Measurements from ENCODE around the gene APBA2.
"Not testable (repeated sequence)": the region's sequence is repeated elsewhere in the genome, so short reads cannot be mapped to it uniquely, and the experiment has no call there.

The APBA2 gene

GRCh38 chr15:28885630-28886430 is at the start of gene APBA2:
APBA2 (plus strand) TSS chr15:28885974; CDS start chr15:29053885, 167,911 bp downstream.
- H3K36me3 ChIP-seq (ENCODE audit: control insufficient read depth in 2 of 2, insufficient read depth in 2 of 2, low read length in 2 of 2), result no peaks in the 10 kb centered on the region
- peaks cover 14 to 20% of the 10 kb centered on the region in 2 donors for H3K27me3 ChIP-seq (ENCODE audit: control insufficient read depth in 1 of 2, insufficient read depth in 2 of 2, low read length in 2 of 2)
- no peaks in the 10 kb centered on the region for H3K9me3 ChIP-seq (ENCODE audit: control insufficient read depth in 2 of 2, low read length in 2 of 2)
- no peak within 1 kb of the TSS for H3K27ac ChIP-seq (ENCODE audit: low read length)
- H3K4me3 ChIP-seq (ENCODE audit: low read length in 2 of 2), result peak within 1 kb of the TSS in 1 of 2 donors; percentile 60
- no peak within 1 kb of the TSS for H3K9ac ChIP-seq (ENCODE audit: low read length in 2 of 2)
- peaks cover 4% of the 10 kb centered on the region for H3K4me1 ChIP-seq (ENCODE audit: control insufficient read depth, insufficient read depth, low read length)

- H3K27me3 ChIP-seq (ENCODE audit: control insufficient read depth in 1 of 2, insufficient read depth in 2 of 2, low read length in 2 of 2); H3K27ac ChIP-seq (ENCODE audit: low read length); H3K9ac ChIP-seq (ENCODE audit: low read length in 2 of 2); H3K9me3 ChIP-seq (ENCODE audit: control insufficient read depth in 2 of 2, low read length in 2 of 2); H3K4me1 ChIP-seq (ENCODE audit: control insufficient read depth, insufficient read depth, low read length); H3K36me3 ChIP-seq (ENCODE audit: control insufficient read depth in 2 of 2, insufficient read depth in 2 of 2, low read length in 2 of 2); H3K4me3 ChIP-seq (ENCODE audit: low read length in 2 of 2): not testable (repeated sequence)
Observed at GRCh38 chr15:28840285-28840684, 45.5 kb upstream of the APBA2 start.

DNA sequence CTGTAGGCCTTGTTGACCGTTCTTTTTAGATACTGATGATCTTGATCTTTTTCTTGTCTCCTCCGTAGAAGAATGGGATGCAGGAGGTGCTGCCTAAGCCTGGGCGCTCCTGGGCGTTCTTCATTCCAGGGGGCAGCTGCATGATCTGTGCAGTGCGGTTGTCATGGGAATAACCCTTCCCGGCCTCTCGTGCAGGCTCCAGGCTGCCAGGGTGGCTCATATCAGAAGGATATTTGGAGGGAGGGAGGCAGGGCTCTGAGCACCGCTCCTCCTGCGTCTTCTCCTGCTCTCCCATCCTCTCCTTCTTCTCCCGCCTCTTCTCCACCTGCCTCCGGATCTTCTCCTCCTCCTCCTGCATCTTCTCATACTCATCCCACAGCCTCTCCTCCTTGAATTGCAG is 43.6 kb upstream of the APBA2 start:
- H3K4me1 ChIP-seq (ENCODE audit: control insufficient read depth, insufficient read depth, low read length); H3K9ac ChIP-seq (ENCODE audit: low read length in 2 of 2); H3K27me3 ChIP-seq (ENCODE audit: control insufficient read depth in 1 of 2, insufficient read depth in 2 of 2, low read length in 2 of 2); H3K36me3 ChIP-seq (ENCODE audit: control insufficient read depth in 2 of 2, insufficient read depth in 2 of 2, low read length in 2 of 2); H3K27ac ChIP-seq (ENCODE audit: low read length); H3K4me3 ChIP-seq (ENCODE audit: low read length in 2 of 2); H3K9me3 ChIP-seq (ENCODE audit: control insufficient read depth in 2 of 2, low read length in 2 of 2): not testable (repeated sequence)

- not testable (repeated sequence) for H3K4me3 ChIP-seq (ENCODE audit: low read length in 2 of 2); H3K36me3 ChIP-seq (ENCODE audit: control insufficient read depth in 2 of 2, insufficient read depth in 2 of 2, low read length in 2 of 2); H3K9me3 ChIP-seq (ENCODE audit: control insufficient read depth in 2 of 2, low read length in 2 of 2); H3K4me1 ChIP-seq (ENCODE audit: control insufficient read depth, insufficient read depth, low read length); H3K9ac ChIP-seq (ENCODE audit: low read length in 2 of 2); H3K27me3 ChIP-seq (ENCODE audit: control insufficient read depth in 1 of 2, insufficient read depth in 2 of 2, low read length in 2 of 2); H3K27ac ChIP-seq (ENCODE audit: low read length)
Observed at GRCh38 chr15:28843520-28843919, 42.3 kb upstream of the APBA2 start.

GRCh38 chr15:28844147-28844546 is 41.6 kb upstream of the APBA2 start:
- not testable (repeated sequence) for H3K9me3 ChIP-seq (ENCODE audit: control insufficient read depth in 2 of 2, low read length in 2 of 2)

GRCh38 chr15:28847247-28847646 is 38.5 kb upstream of the APBA2 start:
- H3K27ac ChIP-seq (ENCODE audit: low read length); H3K9ac ChIP-seq (ENCODE audit: low read length in 2 of 2): not testable (repeated sequence)

More at GRCh38 chr15:28844147-28844546, 41.6 kb upstream of the APBA2 start:
- H3K9ac ChIP-seq (ENCODE audit: low read length in 2 of 2); H3K4me1 ChIP-seq (ENCODE audit: control insufficient read depth, insufficient read depth, low read length); H3K27ac ChIP-seq (ENCODE audit: low read length); H3K4me3 ChIP-seq (ENCODE audit: low read length in 2 of 2); H3K27me3 ChIP-seq (ENCODE audit: control insufficient read depth in 1 of 2, insufficient read depth in 2 of 2, low read length in 2 of 2); H3K36me3 ChIP-seq (ENCODE audit: control insufficient read depth in 2 of 2, insufficient read depth in 2 of 2, low read length in 2 of 2): not testable (repeated sequence)

DNA sequence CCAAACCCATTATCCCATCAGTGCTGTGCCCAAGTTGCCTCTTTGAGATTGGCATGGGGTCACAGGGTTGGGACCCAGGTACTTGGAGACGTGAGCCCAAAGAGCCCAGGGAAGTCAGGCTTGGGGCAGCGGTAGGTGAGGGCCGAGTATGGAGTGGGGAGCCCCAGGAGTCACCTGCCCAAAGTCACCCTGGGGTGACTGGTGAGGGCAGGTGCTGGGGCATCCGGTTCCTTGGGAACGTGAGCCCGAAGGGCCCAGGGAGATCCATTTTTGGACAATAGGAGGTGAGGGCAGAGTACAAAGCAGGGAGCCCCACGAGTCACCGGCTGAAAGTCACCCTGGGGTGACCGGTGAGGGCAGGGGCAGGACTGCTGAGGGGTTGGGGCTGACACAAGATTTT is 37.8 kb upstream of the APBA2 start:
- H3K9ac ChIP-seq (ENCODE audit: low read length in 2 of 2); H3K4me1 ChIP-seq (ENCODE audit: control insufficient read depth, insufficient read depth, low read length); H3K9me3 ChIP-seq (ENCODE audit: control insufficient read depth in 2 of 2, low read length in 2 of 2); H3K27ac ChIP-seq (ENCODE audit: low read length); H3K4me3 ChIP-seq (ENCODE audit: low read length in 2 of 2); H3K36me3 ChIP-seq (ENCODE audit: control insufficient read depth in 2 of 2, insufficient read depth in 2 of 2, low read length in 2 of 2); H3K27me3 ChIP-seq (ENCODE audit: control insufficient read depth in 1 of 2, insufficient read depth in 2 of 2, low read length in 2 of 2): not testable (repeated sequence)

More at GRCh38 chr15:28847247-28847646, 38.5 kb upstream of the APBA2 start:
- H3K9me3 ChIP-seq (ENCODE audit: control insufficient read depth in 2 of 2, low read length in 2 of 2); H3K4me1 ChIP-seq (ENCODE audit: control insufficient read depth, insufficient read depth, low read length); H3K4me3 ChIP-seq (ENCODE audit: low read length in 2 of 2); H3K36me3 ChIP-seq (ENCODE audit: control insufficient read depth in 2 of 2, insufficient read depth in 2 of 2, low read length in 2 of 2); H3K27me3 ChIP-seq (ENCODE audit: control insufficient read depth in 1 of 2, insufficient read depth in 2 of 2, low read length in 2 of 2): not testable (repeated sequence)

- not testable (repeated sequence) for H3K4me3 ChIP-seq (ENCODE audit: low read length in 2 of 2); H3K27me3 ChIP-seq (ENCODE audit: control insufficient read depth in 1 of 2, insufficient read depth in 2 of 2, low read length in 2 of 2)
Observed at GRCh38 chr15:28848521-28848920, 37.3 kb upstream of the APBA2 start, which contains the start of gene GOLGA6L7. GOLGA6L7 (minus strand) TSS chr15:28848644; CDS start chr15:28848549, 95 bp downstream.

GRCh38 chr15:28849271-28849670 is 36.5 kb upstream of the APBA2 start:
- H3K9ac ChIP-seq (ENCODE audit: low read length in 2 of 2); H3K27ac ChIP-seq (ENCODE audit: low read length); H3K9me3 ChIP-seq (ENCODE audit: control insufficient read depth in 2 of 2, low read length in 2 of 2); H3K4me1 ChIP-seq (ENCODE audit: control insufficient read depth, insufficient read depth, low read length); H3K4me3 ChIP-seq (ENCODE audit: low read length in 2 of 2); H3K27me3 ChIP-seq (ENCODE audit: control insufficient read depth in 1 of 2, insufficient read depth in 2 of 2, low read length in 2 of 2); H3K36me3 ChIP-seq (ENCODE audit: control insufficient read depth in 2 of 2, insufficient read depth in 2 of 2, low read length in 2 of 2): not testable (repeated sequence)

More at GRCh38 chr15:28848521-28848920, 37.3 kb upstream of the APBA2 start, which contains the start of gene GOLGA6L7:
- not testable (repeated sequence) for H3K27ac ChIP-seq (ENCODE audit: low read length); H3K4me1 ChIP-seq (ENCODE audit: control insufficient read depth, insufficient read depth, low read length); H3K36me3 ChIP-seq (ENCODE audit: control insufficient read depth in 2 of 2, insufficient read depth in 2 of 2, low read length in 2 of 2); H3K9me3 ChIP-seq (ENCODE audit: control insufficient read depth in 2 of 2, low read length in 2 of 2); H3K9ac ChIP-seq (ENCODE audit: low read length in 2 of 2)

DNA sequence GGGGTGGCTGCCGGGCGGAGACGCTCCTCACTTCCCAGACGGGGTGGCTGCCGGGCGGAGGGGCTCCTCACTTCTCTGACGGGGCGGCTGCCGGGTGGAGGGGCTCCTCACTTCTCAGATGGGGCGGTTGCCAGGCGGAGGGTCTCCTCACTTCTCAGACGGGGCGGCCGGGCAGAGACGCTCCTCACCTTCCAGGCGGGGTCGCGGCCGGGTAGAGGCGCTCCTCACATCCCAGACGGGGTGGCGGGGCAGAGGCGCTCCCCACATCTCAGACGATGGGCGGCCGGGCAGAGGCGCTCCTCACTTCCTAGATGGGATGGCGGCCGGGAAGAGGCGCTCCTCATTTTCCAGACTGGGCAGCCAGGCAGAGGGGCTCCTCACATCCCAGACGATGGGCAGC is 36.0 kb upstream of the APBA2 start:
- H3K9me3 ChIP-seq (ENCODE audit: control insufficient read depth in 2 of 2, low read length in 2 of 2); H3K4me1 ChIP-seq (ENCODE audit: control insufficient read depth, insufficient read depth, low read length); H3K27me3 ChIP-seq (ENCODE audit: control insufficient read depth in 1 of 2, insufficient read depth in 2 of 2, low read length in 2 of 2); H3K4me3 ChIP-seq (ENCODE audit: low read length in 2 of 2); H3K27ac ChIP-seq (ENCODE audit: low read length); H3K36me3 ChIP-seq (ENCODE audit: control insufficient read depth in 2 of 2, insufficient read depth in 2 of 2, low read length in 2 of 2); H3K9ac ChIP-seq (ENCODE audit: low read length in 2 of 2): not testable (repeated sequence)

- not testable (repeated sequence) for H3K4me3 ChIP-seq (ENCODE audit: low read length in 2 of 2); H3K27me3 ChIP-seq (ENCODE audit: control insufficient read depth in 1 of 2, insufficient read depth in 2 of 2, low read length in 2 of 2); H3K9me3 ChIP-seq (ENCODE audit: control insufficient read depth in 2 of 2, low read length in 2 of 2); H3K36me3 ChIP-seq (ENCODE audit: control insufficient read depth in 2 of 2, insufficient read depth in 2 of 2, low read length in 2 of 2); H3K4me1 ChIP-seq (ENCODE audit: control insufficient read depth, insufficient read depth, low read length); H3K27ac ChIP-seq (ENCODE audit: low read length); H3K9ac ChIP-seq (ENCODE audit: low read length in 2 of 2)
Observed at GRCh38 chr15:28853654-28854053, 32.1 kb upstream of the APBA2 start.
